Naive B cell (primary cell): Measurements from ENCODE around the gene ENGASE. TPM values are rescaled to one million over a fixed set of nuclear protein-coding genes. Genes with fewer than 3 reads are reported as not detected.
A peak's percentile ranks its signal among the peaks of the same experiment; 100 is the strongest.

Source experiments
- ATAC-seq, 2 donors: fragments of 150-1000 bp; cut with Tn5 transposase; 2 replicates each; pipeline ENCODE4 v1.10.0; 2021; ENCODE audit warnings: low read depth in 2 of 2, mild to moderate bottlenecking in 2 of 2, moderate library complexity in 2 of 2
- DNase-seq: peaks from one replicate; pipeline ENCODE4 v3.0.0; 2022
- H3K27ac Mint-ChIP-seq, 6 donors: one replicate each; pipeline ENCODE4 v1.8.0; 2020 to 2022; ENCODE audit warnings: mild to moderate bottlenecking in 6 of 6, mixed read lengths in 6 of 6, moderate library complexity in 5 of 6, inconsistent platforms in 2 of 6
- H3K27me3 Mint-ChIP-seq, 3 donors: one replicate each; pipeline ENCODE4 v1.8.0; 2021 to 2022; ENCODE audit warnings: mixed read lengths in 3 of 3, mild to moderate bottlenecking in 1 of 3
- H3K36me3 Mint-ChIP-seq, 2 donors: one replicate each; pipeline ENCODE4 v1.8.0; 2020 to 2022; ENCODE audit warnings: mixed read lengths in 2 of 2, inconsistent platforms in 1 of 2, mild to moderate bottlenecking in 1 of 2
- H3K4me1 Mint-ChIP-seq, 3 donors: one replicate each; pipeline ENCODE4 v1.8.0; 2020 to 2022; ENCODE audit warnings: mixed read lengths in 3 of 3, inconsistent platforms in 1 of 3, mild to moderate bottlenecking in 1 of 3, moderate library complexity in 1 of 3
- H3K4me3 Mint-ChIP-seq, 8 donors: one replicate each; pipeline ENCODE4 v1.8.0; 2020 to 2022; ENCODE audit warnings: mild to moderate bottlenecking in 8 of 8, mixed read lengths in 8 of 8, moderate library complexity in 8 of 8, inconsistent platforms in 2 of 8
- H3K9me3 Mint-ChIP-seq, 7 donors: one replicate each; pipeline ENCODE4 v1.8.0; 2020 to 2022; ENCODE audit warnings: mixed read lengths in 7 of 7, mild to moderate bottlenecking in 5 of 7, inconsistent platforms in 2 of 7, moderate library complexity in 1 of 7
- polyA plus RNA-seq, 6 donors: library from polyadenylated mRNA; unstranded; fragments of 300-500 nt; fragmentation: Illumina TruSeq; gene quantifications; one replicate each; pipeline ENCODE4 v1.2.3, GENCODE V29; 2021; ENCODE audit warnings: low read depth in 6 of 6

ENGASE gene
- polyA plus RNA-seq, 6 donors from 2014 or later, result 1.4 to 7.4 (median 3.6) TPM

- Mint-ChIP-seq H3K4me3 (no peak overlapping the region), H3K9me3 (no peaks in the 10 kb centered on the region), H3K27ac (no peak overlapping the region), H3K4me1 (peaks cover 0 to 10% (median 6%) of the 10 kb centered on the region in 3 donors), H3K36me3 (no peaks in the 10 kb centered on the region), H3K27me3 (peaks cover 18 to 35% (median 28%) of the 10 kb centered on the region in 3 donors)
- ATAC-seq (no peak), DNase-seq (no peak)
These were observed 30.7 kb upstream of the ENGASE start for GRCh38 chr17:79043931-79044320.

- Mint-ChIP-seq H3K27ac (no peak overlapping the region), H3K36me3 (no peaks in the 10 kb centered on the region), H3K4me3 (no peak overlapping the region), H3K27me3 (peaks cover 18 to 35% (median 32%) of the 10 kb centered on the region in 3 donors), H3K9me3 (no peaks in the 10 kb centered on the region), H3K4me1 (peaks cover 0 to 11% (median 6%) of the 10 kb centered on the region in 3 donors)
- DNase-seq (no peak), ATAC-seq (no peak)
These were observed 30.2 kb upstream of the ENGASE start for GRCh38 chr17:79044462-79044861.

DNA sequence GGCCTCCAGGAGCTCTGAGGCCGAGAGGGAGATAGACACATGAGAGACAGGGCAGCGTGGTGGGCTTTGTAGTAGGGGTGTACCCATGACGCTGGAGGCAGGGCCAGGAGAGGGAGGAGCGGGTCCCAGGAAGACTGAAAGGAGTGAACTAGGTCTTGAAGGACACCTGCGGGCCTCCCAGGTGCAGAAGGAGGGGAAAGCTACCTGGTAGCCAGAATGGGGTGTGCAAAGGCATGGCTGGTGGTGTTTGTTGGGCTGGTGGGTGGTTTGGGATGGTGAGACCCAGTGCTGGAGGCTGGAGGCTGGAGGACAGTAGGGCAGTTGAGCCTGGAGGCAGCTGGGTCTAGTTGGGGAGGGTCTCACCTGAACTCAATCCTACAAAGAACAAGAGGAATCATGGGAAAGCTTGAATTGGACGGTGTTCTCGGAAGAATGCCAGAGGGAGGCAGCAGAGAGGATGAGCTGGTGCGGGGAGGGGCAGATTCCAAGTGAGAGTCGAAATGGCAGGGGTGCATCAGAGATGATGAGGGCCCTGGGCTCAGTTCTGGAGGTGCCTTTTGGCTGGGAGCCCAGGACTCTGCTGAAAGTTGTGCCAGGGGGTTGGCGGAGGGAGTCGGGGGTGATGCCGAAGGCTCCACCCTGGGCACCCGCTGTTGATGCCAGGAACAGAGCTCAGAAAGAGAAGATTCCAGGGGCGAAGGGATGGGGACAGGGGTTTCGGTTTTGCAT, 29.5 kb upstream of the ENGASE start:
- DNase-seq (no peak), ATAC-seq (no peak)
- peaks cover 0 to 12% (median 6%) of the 10 kb centered on the region in 3 donors for H3K4me1 Mint-ChIP-seq
- H3K27ac Mint-ChIP-seq, result no peak overlapping the region
- no peaks in the 10 kb centered on the region for H3K36me3 Mint-ChIP-seq
- H3K4me3 Mint-ChIP-seq, result no peak overlapping the region
- no peaks in the 10 kb centered on the region for H3K9me3 Mint-ChIP-seq
- H3K27me3 Mint-ChIP-seq, result peaks cover 18 to 40% (median 34%) of the 10 kb centered on the region in 3 donors

- Mint-ChIP-seq H3K4me3 (no peak overlapping the region), H3K36me3 (no peaks in the 10 kb centered on the region), H3K27me3 (peaks cover 18 to 45% (median 38%) of the 10 kb centered on the region in 3 donors), H3K9me3 (no peaks in the 10 kb centered on the region), H3K4me1 (peaks cover 0 to 12% (median 6%) of the 10 kb centered on the region in 3 donors), H3K27ac (no peak overlapping the region)
- peak; percentile 52 for DNase-seq
- peak; percentile 42 to 62 for ATAC-seq
These were observed 28.8 kb upstream of the ENGASE start for GRCh38 chr17:79045842-79046196.

DNA sequence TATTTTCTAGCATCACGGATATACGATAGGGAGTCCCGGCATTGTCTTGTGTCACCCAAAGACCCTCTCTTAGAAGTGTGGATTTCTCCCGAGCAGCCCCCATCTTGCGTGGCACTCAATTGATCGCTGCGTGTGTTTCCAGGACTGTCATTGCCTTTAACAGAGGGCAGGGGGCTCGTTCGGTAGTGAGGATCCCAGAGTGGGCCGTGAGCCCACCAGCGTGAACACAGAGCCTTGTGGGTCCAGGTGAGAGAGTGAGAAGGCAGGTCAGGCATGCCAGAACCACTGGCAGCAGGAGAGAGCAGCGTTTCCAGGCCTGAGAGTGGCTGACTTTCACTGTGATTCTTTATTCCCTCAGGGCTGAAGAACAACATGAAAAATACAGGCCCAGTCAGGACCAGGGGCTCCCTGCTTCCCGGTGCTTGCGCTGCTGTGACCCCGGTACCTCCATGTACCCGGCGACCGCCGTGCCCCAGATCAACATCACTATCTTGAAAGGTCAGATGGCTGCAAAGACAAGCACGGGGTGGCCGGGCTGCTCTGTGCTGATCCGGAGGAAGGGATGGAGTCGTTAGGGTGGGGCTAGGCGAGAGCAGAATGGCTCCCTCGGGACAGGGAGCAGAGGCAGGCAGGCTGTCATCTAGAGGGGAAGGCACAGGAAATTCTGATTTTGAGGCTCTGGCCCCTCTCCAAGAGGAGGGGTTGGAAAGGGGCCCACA, 28.3 kb upstream of the ENGASE start:
- ATAC-seq, result no peak
- no peaks in the 10 kb centered on the region for H3K36me3 Mint-ChIP-seq
- no peaks in the 10 kb centered on the region for H3K9me3 Mint-ChIP-seq
- H3K4me3 Mint-ChIP-seq, result no peak overlapping the region
- H3K27me3 Mint-ChIP-seq, result peaks cover 18 to 51% (median 43%) of the 10 kb centered on the region in 3 donors
- H3K27ac Mint-ChIP-seq, result no peak overlapping the region
- H3K4me1 Mint-ChIP-seq, result peaks cover 0 to 12% (median 6%) of the 10 kb centered on the region in 3 donors
- no peak for DNase-seq

DNA sequence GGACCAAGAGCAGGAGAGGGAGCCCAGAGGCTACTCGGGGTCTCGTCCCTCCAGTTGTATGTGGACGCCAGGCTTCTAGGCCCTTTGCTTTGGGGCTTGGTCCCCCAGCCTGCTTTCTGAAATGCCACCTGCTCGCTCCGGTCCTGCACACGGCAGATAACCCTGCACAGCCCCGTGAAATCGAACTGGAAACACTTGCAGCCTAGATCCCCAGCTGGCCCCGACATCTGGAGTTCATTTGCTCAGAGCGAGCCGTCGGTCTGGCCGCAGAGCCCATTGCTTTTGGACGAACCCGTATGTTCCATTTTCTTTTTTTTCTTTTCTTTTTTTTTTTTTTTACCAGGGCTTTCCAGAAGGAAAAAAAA, 27.7 kb upstream of the ENGASE start:
- no peak overlapping the region for H3K4me3 Mint-ChIP-seq
- H3K27ac Mint-ChIP-seq, result no peak overlapping the region
- ATAC-seq (no peak), DNase-seq (no peak)
- H3K4me1 Mint-ChIP-seq, result peaks cover 0 to 12% (median 6%) of the 10 kb centered on the region in 3 donors
- H3K36me3 Mint-ChIP-seq, result no peaks in the 10 kb centered on the region
- H3K27me3 Mint-ChIP-seq, result peaks cover 18 to 51% (median 45%) of the 10 kb centered on the region in 3 donors
- H3K9me3 Mint-ChIP-seq, result peaks cover 0 to 1% (median 0%) of the 10 kb centered on the region in 7 donors

DNA sequence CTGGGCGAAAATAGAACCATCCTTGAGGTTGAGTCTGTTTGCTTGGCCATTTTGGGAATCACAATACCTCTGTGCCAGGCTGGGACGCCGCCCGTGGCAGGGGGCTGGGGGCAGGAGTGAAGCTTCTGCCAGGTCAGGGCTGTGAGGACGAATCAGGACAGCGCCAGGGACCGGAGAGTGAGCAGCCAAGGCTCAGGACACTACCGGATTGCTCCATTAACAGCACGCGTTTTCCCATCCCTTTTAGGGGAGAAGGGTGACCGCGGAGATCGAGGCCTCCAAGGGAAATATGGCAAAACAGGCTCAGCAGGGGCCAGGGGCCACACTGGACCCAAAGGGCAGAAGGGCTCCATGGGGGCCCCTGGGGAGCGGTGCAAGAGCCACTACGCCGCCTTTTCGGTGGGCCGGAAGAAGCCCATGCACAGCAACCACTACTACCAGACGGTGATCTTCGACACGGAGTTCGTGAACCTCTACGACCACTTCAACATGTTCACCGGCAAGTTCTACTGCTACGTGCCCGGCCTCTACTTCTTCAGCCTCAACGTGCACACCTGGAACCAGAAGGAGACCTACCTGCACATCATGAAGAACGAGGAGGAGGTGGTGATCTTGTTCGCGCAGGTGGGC, 27.2 kb upstream of the ENGASE start:
- Mint-ChIP-seq H3K4me3 (no peak overlapping the region), H3K27ac (no peak overlapping the region), H3K9me3 (peaks cover 0 to 5% (median 0%) of the 10 kb centered on the region in 7 donors), H3K4me1 (peaks cover 0 to 12% (median 6%) of the 10 kb centered on the region in 3 donors), H3K36me3 (no peaks in the 10 kb centered on the region), H3K27me3 (peaks cover 18 to 51% (median 49%) of the 10 kb centered on the region in 3 donors)
- no peak for ATAC-seq
- DNase-seq, result no peak

DNA sequence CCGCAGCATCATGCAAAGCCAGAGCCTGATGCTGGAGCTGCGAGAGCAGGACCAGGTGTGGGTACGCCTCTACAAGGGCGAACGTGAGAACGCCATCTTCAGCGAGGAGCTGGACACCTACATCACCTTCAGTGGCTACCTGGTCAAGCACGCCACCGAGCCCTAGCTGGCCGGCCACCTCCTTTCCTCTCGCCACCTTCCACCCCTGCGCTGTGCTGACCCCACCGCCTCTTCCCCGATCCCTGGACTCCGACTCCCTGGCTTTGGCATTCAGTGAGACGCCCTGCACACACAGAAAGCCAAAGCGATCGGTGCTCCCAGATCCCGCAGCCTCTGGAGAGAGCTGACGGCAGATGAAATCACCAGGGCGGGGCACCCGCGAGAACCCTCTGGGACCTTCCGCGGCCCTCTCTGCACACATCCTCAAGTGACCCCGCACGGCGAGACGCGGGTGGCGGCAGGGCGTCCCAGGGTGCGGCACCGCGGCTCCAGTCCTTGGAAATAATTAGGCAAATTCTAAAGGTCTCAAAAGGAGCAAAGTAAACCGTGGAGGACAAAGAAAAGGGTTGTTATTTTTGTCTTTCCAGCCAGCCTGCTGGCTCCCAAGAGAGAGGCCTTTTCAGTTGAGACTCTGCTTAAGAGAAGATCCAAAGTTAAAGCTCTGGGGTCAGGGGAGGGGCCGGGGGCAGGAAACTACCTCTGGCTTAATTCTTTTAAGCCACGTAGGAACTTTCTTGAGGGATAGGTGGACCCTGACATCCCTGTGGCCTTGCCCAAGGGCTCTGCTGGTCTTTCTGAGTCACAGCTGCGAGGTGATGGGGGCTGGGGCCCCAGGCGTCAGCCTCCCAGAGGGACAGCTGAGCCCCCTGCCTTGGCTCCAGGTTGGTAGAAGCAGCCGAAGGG, 26.4 kb upstream of the ENGASE start:
- no peak for ATAC-seq
- Mint-ChIP-seq H3K4me1 (peaks cover 0 to 12% (median 3%) of the 10 kb centered on the region in 3 donors), H3K4me3 (no peak overlapping the region), H3K9me3 (peaks cover 0 to 8% (median 0%) of the 10 kb centered on the region in 7 donors), H3K27me3 (peaks cover 18 to 53% (median 50%) of the 10 kb centered on the region in 3 donors), H3K27ac (no peak overlapping the region), H3K36me3 (peaks cover 0 to 4% of the 10 kb centered on the region in 2 donors)
- DNase-seq, result no peak

DNA sequence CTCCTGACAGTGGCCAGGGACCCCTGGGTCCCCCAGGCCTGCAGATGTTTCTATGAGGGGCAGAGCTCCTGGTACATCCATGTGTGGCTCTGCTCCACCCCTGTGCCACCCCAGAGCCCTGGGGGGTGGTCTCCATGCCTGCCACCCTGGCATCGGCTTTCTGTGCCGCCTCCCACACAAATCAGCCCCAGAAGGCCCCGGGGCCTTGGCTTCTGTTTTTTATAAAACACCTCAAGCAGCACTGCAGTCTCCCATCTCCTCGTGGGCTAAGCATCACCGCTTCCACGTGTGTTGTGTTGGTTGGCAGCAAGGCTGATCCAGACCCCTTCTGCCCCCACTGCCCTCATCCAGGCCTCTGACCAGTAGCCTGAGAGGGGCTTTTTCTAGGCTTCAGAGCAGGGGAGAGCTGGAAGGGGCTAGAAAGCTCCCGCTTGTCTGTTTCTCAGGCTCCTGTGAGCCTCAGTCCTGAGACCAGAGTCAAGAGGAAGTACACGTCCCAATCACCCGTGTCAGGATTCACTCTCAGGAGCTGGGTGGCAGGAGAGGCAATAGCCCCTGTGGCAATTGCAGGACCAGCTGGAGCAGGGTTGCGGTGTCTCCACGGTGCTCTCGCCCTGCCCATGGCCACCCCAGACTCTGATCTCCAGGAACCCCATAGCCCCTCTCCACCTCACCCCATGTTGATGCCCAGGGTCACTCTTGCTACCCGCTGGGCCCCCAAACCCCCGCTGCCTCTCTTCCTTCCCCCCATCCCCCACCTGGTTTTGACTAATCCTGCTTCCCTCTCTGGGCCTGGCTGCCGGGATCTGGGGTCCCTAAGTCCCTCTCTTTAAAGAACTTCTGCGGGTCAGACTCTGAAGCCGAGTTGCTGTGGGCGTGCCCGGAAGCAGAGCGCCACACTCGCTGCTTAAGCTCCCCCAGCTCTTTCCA, 25.5 kb upstream of the ENGASE start:
- Mint-ChIP-seq H3K27ac (no peak overlapping the region), H3K4me3 (peak overlapping the region in 1 of 8 donors; percentile 68), H3K4me1 (peaks cover 0 to 12% (median 0%) of the 10 kb centered on the region in 3 donors), H3K27me3 (peaks cover 21 to 62% (median 52%) of the 10 kb centered on the region in 3 donors), H3K9me3 (peaks cover under 1 to 18% (median 6%) of the 10 kb centered on the region in 7 donors), H3K36me3 (peaks cover 0 to 13% of the 10 kb centered on the region in 2 donors)
- no peak for ATAC-seq
- DNase-seq, result no peak

- Mint-ChIP-seq H3K36me3 (peaks cover 0 to 18% of the 10 kb centered on the region in 2 donors), H3K4me3 (no peak overlapping the region), H3K27me3 (peaks cover 19 to 66% (median 46%) of the 10 kb centered on the region in 3 donors), H3K9me3 (peaks cover 5 to 25% (median 9%) of the 10 kb centered on the region in 7 donors), H3K27ac (no peak overlapping the region), H3K4me1 (peaks cover 0 to 12% (median 0%) of the 10 kb centered on the region in 3 donors)
- ATAC-seq (no peak), DNase-seq (no peak)
These were observed 24.8 kb upstream of the ENGASE start for GRCh38 chr17:79049821-79050220.

- Mint-ChIP-seq H3K36me3 (peaks cover 0 to 18% of the 10 kb centered on the region in 2 donors), H3K27me3 (peaks cover 18 to 62% (median 39%) of the 10 kb centered on the region in 3 donors), H3K4me3 (no peak overlapping the region), H3K4me1 (peaks cover 0 to 6% (median 0%) of the 10 kb centered on the region in 3 donors), H3K9me3 (peaks cover 6 to 28% (median 9%) of the 10 kb centered on the region in 7 donors), H3K27ac (no peak overlapping the region)
- no peak for DNase-seq
- ATAC-seq, result no peak
These were observed 24.1 kb upstream of the ENGASE start for GRCh38 chr17:79050551-79050950.

DNA sequence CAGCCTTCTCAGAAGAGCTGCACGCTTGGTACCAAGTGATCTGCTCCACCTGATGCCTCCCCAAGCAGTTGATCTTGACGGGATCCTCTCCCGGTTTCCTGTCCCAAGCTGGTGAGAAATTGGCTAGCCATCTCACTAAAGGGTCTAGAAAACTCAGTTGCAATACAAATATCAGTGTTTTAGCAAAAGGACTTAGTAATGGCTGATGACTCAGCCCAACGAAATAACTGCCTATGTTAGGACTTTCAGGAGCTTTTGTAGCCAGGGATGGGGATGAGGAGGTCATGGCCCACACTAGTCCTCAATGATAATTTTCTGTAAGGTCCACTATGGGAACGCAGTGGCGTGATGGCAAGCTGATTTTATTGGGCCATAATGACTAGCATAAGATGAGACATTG, 23.3 kb upstream of the ENGASE start:
- Mint-ChIP-seq H3K9me3 (peaks cover 7 to 28% (median 10%) of the 10 kb centered on the region in 7 donors), H3K36me3 (peaks cover 0 to 18% of the 10 kb centered on the region in 2 donors), H3K4me1 (peaks cover 0 to 2% (median 0%) of the 10 kb centered on the region in 3 donors), H3K27ac (no peak overlapping the region), H3K27me3 (peaks cover 13 to 59% (median 35%) of the 10 kb centered on the region in 3 donors), H3K4me3 (no peak overlapping the region)
- no peak for ATAC-seq
- no peak for DNase-seq
